ENCODE measurements around the gene FBXO47. TPM values are rescaled to one million over a fixed set of nuclear protein-coding genes. Genes with fewer than 3 reads are reported as not detected.
A peak's percentile ranks its signal among the peaks of the same experiment; 100 is the strongest.
"Not testable (repeated sequence)": the region's sequence is repeated elsewhere in the genome, so short reads cannot be mapped to it uniquely, and the experiment has no call there.

The FBXO47 gene
- total RNA-seq, 2 donors from 2014 or later = 0.16 TPM; not detected in 1

DNA sequence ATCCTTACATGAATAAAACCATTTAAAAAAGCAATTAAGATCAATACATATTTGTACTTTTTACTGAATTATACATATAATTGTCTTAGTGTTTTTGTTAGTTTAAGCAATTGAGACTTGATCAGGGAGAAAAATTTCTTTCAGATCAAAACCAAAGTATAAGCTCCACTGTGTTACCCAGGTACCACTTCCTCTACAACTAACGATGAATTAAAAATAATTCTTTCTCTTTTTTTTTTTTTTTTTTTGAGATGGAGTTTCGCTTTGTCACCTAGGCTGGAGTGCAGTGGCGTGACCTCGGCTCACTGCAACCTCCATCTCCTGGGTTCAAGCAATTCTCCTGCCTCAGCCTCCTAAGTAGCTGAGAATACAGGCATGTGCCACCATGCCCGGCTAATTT, 6.8 kb downstream of the FBXO47 start:
- no peak for DNase-seq
- Mint-ChIP-seq H3K9me3 (no peaks in the 10 kb centered on the region), H3K27me3 (ENCODE audit: low read depth) (no peaks in the 10 kb centered on the region)

DNA sequence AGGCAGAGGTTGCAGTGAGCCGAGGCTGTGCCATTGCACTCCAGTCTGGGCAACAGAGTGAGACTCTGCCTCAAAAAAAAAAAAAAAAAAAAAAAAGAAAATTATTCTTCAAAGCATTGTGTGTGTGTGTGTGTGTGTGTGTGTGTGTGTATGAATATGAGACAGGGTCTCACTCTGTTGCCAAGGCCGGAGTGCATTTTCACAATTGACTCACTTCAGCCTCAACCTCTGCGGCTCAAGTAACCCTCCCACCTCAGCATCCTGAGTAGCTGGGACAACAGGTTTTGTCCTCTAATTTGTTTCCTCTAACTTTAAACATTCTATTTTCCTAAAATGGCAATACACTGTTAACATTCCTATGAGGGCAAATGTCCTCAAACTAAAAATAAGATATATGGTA, 7.7 kb downstream of the FBXO47 start:
- no peak for ATAC-seq (replicated peaks in 1 of 2)

More for the DNA sequence above, 6.8 kb downstream of the FBXO47 start:
- Mint-ChIP-seq H3K36me3 (ENCODE audit: insufficient read depth in 2 of 2) (no peaks in the 10 kb centered on the region), H3K4me3 (peak overlapping the region; percentile 12 to 22), H3K4me1 (ENCODE audit: low read depth) (peaks cover 30% of the 10 kb centered on the region), H3K27ac (no peak overlapping the region)
- no peak for ATAC-seq (replicated peaks in 1 of 2)

DNA sequence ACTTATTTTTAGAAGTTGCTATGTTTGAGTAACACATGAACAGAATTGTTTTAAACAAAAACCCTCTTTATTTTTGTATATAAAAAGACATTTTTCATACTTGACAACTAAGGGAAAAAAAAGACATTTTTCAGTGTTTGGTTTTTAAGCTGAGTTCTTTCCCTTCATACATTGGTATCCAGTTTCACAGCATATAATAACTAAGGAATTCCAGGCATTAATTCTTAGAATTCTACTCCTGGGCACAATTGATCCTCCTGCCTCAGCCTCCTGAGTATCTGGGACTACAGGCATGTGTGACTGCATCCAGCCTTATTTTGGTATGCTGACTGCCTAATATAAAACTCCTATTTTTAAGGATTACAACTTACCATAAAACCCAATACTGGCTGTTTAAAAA, 8.4 kb downstream of the FBXO47 start:
- no peaks in the 10 kb centered on the region for H3K27me3 Mint-ChIP-seq (ENCODE audit: low read depth)
- no peak overlapping the region for H3K4me3 Mint-ChIP-seq
- ATAC-seq (replicated peaks in 1 of 2) (no peak), DNase-seq (no peak)
- H3K27ac Mint-ChIP-seq = no peak overlapping the region
- H3K9me3 Mint-ChIP-seq = no peaks in the 10 kb centered on the region
- H3K36me3 Mint-ChIP-seq (ENCODE audit: insufficient read depth in 2 of 2) = no peaks in the 10 kb centered on the region
- H3K4me1 Mint-ChIP-seq (ENCODE audit: low read depth) = peaks cover 30% of the 10 kb centered on the region

More for the DNA sequence above, 7.7 kb downstream of the FBXO47 start:
- H3K9me3 Mint-ChIP-seq = no peaks in the 10 kb centered on the region
- peaks cover 30% of the 10 kb centered on the region for H3K4me1 Mint-ChIP-seq (ENCODE audit: low read depth)
- H3K4me3 Mint-ChIP-seq = no peak overlapping the region
- H3K27ac Mint-ChIP-seq = no peak overlapping the region
- H3K27me3 Mint-ChIP-seq (ENCODE audit: low read depth) = no peaks in the 10 kb centered on the region
- H3K36me3 Mint-ChIP-seq (ENCODE audit: insufficient read depth in 2 of 2) = no peaks in the 10 kb centered on the region
- DNase-seq = no peak

DNA sequence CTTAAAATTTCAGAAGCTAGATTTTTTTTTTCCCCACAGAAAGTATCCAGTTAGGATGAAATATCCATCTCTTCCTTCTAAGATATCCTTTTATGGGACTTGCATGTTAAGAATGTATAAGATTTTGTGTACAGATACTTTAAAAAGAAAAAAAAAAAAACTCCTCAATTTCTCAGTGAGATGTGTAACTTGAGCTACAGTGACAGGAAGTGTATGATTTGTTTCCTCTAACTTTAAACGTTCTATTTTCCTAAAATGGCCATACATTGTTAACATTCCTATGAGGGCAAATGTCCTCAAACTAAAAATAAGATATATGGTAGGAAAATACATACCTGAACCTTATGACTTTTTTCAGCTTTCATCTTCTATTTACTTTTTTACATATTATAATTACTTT, 8.9 kb downstream of the FBXO47 start:
- Mint-ChIP-seq H3K36me3 (ENCODE audit: insufficient read depth in 2 of 2) (no peaks in the 10 kb centered on the region), H3K4me3 (no peak overlapping the region), H3K4me1 (ENCODE audit: low read depth) (peaks cover 30% of the 10 kb centered on the region), H3K27me3 (ENCODE audit: low read depth) (no peaks in the 10 kb centered on the region), H3K9me3 (no peaks in the 10 kb centered on the region), H3K27ac (no peak overlapping the region)
- DNase-seq (no peak), ATAC-seq (replicated peaks in 1 of 2) (no peak)

DNA sequence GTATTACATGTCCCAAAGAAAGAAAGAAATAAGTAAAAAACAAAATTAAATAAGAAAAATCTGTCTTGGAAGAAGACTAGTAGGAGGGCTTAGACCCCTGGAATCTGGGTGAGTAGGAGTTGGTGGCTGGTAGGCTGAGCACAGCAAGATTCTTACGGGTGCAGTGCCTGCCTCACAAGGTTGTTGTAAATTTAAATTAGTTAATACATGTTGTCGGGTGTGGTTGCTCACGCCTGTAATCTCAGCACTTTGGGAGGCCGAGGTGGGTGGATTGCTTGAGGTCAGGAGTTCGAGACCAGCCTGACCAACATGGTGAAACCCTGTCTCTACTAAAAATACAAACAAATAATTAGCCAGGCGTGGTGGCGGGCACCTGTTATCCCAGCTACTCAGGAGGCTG, 13.4 kb downstream of the FBXO47 start:
- DNase-seq; H3K4me3 Mint-ChIP-seq; H3K4me1 Mint-ChIP-seq (ENCODE audit: low read depth); H3K9me3 Mint-ChIP-seq; ATAC-seq (replicated peaks in 1 of 2); H3K27me3 Mint-ChIP-seq (ENCODE audit: low read depth); H3K36me3 Mint-ChIP-seq (ENCODE audit: insufficient read depth in 2 of 2); H3K27ac Mint-ChIP-seq: not testable (repeated sequence)

DNA sequence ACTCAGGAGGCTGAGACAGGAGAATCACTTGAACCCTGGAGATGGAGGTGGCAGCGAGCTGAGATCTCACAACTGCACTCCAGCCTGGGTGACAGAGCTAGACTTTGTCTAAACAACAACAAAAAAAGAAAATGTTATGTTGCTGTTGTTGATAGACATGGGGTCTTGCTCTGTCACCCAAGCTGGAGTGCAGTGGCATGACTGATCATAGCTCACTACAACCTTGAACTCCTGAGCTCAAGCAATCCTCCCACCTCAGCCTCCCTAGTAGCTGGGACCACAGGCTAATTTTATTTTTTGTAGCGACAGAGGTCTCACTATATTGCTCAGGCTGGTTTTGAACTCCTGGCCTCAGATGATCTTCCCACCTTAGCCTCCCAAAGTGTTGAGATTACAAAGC, 20.0 kb downstream of the FBXO47 start:
- Mint-ChIP-seq H3K27ac (no peak overlapping the region), H3K4me1 (ENCODE audit: low read depth) (peaks cover 7% of the 10 kb centered on the region), H3K9me3 (no peaks in the 10 kb centered on the region), H3K36me3 (ENCODE audit: insufficient read depth in 2 of 2) (no peaks in the 10 kb centered on the region), H3K4me3 (no peak overlapping the region), H3K27me3 (ENCODE audit: low read depth) (no peaks in the 10 kb centered on the region)
- ATAC-seq (replicated peaks in 1 of 2) (peak; percentile 41 to 68), DNase-seq (no peak)

DNA sequence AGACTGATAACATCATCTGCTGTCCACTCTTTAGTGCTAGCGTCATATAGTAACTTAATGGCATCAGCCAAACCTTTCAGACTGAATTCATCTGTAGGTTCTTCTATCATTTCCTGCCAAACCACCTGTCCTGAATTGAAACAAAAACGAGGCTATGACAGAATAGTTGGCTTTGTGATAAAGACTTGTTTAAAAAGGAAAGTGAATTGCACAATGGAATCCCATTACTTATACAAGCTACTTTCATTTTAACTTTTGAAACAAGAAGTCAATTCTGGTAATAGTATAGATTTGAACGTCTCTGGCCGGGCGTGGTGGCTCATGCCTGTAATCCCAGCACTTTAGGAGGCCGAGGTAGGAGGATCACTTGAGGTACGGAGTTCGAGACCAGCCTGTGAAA, 23.6 kb downstream of the FBXO47 start:
- Mint-ChIP-seq H3K27ac (no peak overlapping the region), H3K27me3 (ENCODE audit: low read depth) (no peaks in the 10 kb centered on the region)
- DNase-seq = peak in 1 of 2 donors; percentile 32

DNA sequence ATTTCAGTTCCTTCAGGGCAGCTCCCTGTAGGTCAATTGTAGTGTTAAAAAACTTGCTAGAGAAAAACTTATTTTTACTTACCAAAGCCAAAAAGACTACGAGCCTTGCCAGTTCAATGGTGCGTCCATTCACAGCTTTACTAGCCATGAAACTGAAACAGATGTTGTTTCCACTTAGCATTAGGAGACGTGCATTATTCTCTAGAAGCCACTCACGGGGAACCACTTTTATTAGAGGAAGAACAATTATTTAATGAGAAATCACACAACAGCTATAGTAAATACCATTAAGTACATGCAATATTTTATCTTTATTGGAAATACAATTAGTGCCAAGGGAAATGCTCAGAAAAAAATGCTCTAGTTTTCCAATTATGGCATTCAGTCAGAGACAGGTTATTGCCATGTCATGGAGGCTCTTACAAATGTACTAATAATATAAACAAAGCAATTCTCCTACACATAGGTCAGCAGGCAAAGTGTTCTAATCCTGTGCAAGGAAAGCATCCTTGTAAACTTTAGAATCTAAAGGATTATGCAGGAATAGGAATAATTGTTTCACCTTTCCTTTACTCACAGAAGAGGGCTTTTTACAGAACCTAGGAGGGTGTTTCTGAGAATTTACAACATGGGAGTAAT, 24.4 kb downstream of the FBXO47 start:
- H3K4me1 Mint-ChIP-seq (ENCODE audit: low read depth) = peaks cover 7% of the 10 kb centered on the region
- no peaks in the 10 kb centered on the region for H3K27me3 Mint-ChIP-seq (ENCODE audit: low read depth)
- ATAC-seq (replicated peaks in 1 of 2) = no peak
- no peak for DNase-seq
- no peaks in the 10 kb centered on the region for H3K36me3 Mint-ChIP-seq (ENCODE audit: insufficient read depth in 2 of 2)
- H3K9me3 Mint-ChIP-seq = no peaks in the 10 kb centered on the region
- H3K27ac Mint-ChIP-seq = no peak overlapping the region
- no peak overlapping the region for H3K4me3 Mint-ChIP-seq

More for the DNA sequence above, 23.6 kb downstream of the FBXO47 start:
- Mint-ChIP-seq H3K4me1 (ENCODE audit: low read depth) (peaks cover 7% of the 10 kb centered on the region), H3K36me3 (ENCODE audit: insufficient read depth in 2 of 2) (no peaks in the 10 kb centered on the region), H3K9me3 (no peaks in the 10 kb centered on the region), H3K4me3 (no peak overlapping the region)
- peak; percentile 40 to 80 for ATAC-seq (replicated peaks in 1 of 2)

DNA sequence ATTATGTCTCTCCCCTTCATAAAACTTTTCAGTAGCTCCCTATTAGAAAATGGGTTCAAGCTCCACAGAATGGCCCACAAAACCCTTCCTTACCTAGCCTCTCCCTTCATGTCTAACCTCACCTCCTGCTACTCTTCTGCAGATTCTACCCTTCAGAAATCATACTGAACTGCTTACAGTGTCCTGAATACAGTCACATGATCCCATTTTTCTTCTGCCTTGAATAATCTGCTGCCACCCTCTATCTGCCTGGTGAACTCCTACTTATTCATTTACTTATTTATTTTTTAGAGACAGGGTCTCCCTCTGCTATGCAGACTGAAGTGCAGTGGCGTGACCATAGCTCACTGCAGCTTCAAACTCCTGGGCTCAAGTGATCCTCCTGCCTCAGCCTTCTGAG, 26.8 kb downstream of the FBXO47 start:
- Mint-ChIP-seq H3K27ac (no peak overlapping the region), H3K4me3 (no peak overlapping the region), H3K4me1 (ENCODE audit: low read depth) (peaks cover 7% of the 10 kb centered on the region), H3K27me3 (ENCODE audit: low read depth) (no peaks in the 10 kb centered on the region), H3K9me3 (no peaks in the 10 kb centered on the region), H3K36me3 (ENCODE audit: insufficient read depth in 2 of 2) (no peaks in the 10 kb centered on the region)
- ATAC-seq (replicated peaks in 1 of 2) (no peak), DNase-seq (no peak)

DNA sequence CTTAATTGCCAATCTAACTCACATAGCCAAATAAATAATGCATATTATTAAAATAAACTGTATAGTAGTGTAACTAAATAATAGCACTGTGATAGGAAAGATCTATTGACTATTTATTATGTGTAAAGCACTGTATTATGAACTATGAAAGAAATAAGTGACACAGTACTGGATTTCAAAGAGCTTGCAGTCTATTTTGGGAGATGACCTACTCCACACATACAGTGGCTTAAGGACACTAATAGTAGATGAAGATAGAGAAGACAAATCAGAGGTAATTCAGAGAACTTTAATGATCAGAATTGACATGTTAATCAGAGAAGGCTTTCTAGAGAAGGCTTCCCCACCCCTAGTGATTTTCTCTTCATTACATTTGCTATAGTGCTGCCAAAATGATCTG, 27.2 kb downstream of the FBXO47 start:
- H3K36me3 Mint-ChIP-seq (ENCODE audit: insufficient read depth in 2 of 2) = no peaks in the 10 kb centered on the region
- no peaks in the 10 kb centered on the region for H3K9me3 Mint-ChIP-seq
- H3K4me3 Mint-ChIP-seq = no peak overlapping the region
- ATAC-seq (replicated peaks in 1 of 2) = no peak
- H3K27me3 Mint-ChIP-seq (ENCODE audit: low read depth) = no peaks in the 10 kb centered on the region
- peaks cover 7% of the 10 kb centered on the region for H3K4me1 Mint-ChIP-seq (ENCODE audit: low read depth)
- no peak for DNase-seq
- H3K27ac Mint-ChIP-seq = no peak overlapping the region

DNA sequence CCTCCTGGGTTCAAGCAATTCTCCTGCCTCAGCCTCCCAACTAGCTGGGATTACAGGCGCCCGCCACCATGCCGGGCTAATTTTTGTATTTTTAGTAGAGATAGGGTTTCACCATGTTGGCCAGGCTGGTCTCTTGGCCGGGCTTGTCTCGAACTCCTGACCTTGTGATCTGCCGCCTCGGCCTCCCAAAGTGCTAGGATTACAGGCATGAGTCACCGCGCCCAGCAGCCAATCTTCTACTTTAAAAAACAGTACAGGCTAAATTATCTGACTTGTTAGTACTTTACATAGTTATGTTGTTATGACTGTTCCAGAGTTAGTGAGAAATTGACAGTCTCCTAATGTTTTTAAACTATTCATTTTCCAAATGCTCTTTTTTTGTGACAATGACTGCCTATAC, 33.2 kb downstream of the FBXO47 start:
- H3K4me1 Mint-ChIP-seq (ENCODE audit: low read depth); ATAC-seq (replicated peaks in 1 of 2); H3K9me3 Mint-ChIP-seq; DNase-seq; H3K36me3 Mint-ChIP-seq (ENCODE audit: insufficient read depth in 2 of 2); H3K27me3 Mint-ChIP-seq (ENCODE audit: low read depth); H3K27ac Mint-ChIP-seq; H3K4me3 Mint-ChIP-seq: not testable (repeated sequence)

DNA sequence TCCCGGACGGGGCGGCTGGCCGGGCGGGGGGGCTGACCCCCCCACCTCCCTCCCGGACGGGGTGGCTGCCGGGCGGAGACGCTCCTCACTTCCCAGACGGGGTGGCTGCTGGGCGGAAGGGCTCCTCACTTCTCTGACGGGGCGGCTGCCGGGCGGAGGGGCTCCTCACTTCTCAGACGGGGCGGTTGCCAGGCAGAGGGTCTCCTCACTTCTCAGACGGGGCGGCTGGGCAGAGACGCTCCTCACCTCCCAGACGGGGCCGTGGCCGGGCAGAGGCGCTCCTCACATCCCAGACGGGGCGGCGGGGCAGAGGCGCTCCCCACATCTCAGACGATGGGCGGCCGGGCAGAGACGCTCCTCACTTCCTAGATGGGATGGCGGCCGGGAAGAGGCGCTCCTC, 36.4 kb downstream of the FBXO47 start:
- not testable (repeated sequence) for H3K9me3 Mint-ChIP-seq; H3K4me3 Mint-ChIP-seq; DNase-seq; ATAC-seq (replicated peaks in 1 of 2); H3K27me3 Mint-ChIP-seq (ENCODE audit: low read depth); H3K27ac Mint-ChIP-seq; H3K36me3 Mint-ChIP-seq (ENCODE audit: insufficient read depth in 2 of 2)
- peaks cover 16% of the 10 kb centered on the region for H3K4me1 Mint-ChIP-seq (ENCODE audit: low read depth)

DNA sequence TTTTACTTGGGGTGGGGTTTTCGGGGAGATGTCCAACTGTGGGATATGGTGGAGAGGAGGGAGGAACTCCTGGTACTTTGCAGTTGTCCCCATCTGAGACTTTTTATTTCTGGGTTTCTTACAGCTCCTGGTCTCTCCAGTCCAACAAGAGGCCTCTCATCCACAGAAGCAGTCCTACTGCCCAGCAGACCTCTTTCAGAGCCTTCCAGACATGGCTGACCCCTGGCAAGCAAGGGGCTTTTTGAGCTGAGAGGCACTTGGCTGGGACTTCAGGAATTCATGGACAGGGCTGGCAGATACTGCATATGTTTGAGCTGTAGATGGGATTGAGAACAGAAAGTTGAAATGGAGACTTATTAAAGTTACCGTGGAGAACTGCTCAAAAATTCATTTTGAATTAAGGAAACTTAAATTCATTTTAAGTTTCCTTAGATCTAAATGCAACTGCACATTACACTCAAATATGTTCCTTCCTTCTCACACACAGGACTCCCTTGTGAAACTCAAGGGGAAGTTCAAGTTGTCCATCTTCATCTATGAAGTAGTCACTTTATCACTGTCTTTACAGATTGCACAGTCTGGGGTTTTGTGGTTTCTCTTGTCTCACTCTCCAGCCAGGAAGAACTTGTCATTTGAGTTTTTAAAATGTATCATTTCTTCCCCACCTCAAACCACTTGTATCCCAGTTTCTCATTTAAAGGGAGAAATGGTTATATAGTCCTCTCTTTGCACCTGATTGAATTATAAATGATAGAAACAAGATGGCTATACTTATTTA, 40.7 kb downstream of the FBXO47 start:
- ATAC-seq (replicated peaks in 1 of 2) = peak; percentile 93 to 94
- no peaks in the 10 kb centered on the region for H3K36me3 Mint-ChIP-seq (ENCODE audit: insufficient read depth in 2 of 2)
- H3K4me3 Mint-ChIP-seq = peak overlapping the region; percentile 61 to 69
- H3K27ac Mint-ChIP-seq = peak overlapping the region; percentile 80
- no peaks in the 10 kb centered on the region for H3K27me3 Mint-ChIP-seq (ENCODE audit: low read depth)
- DNase-seq = peak; percentile 22 to 36
- peaks cover 36% of the 10 kb centered on the region for H3K4me1 Mint-ChIP-seq (ENCODE audit: low read depth)
- no peaks in the 10 kb centered on the region for H3K9me3 Mint-ChIP-seq

All from activated T-cell treated with anti-CD3 and anti-CD28 coated beads, Interleukin-2, amount 50 U/mL, for 72 hours (primary cell).